ENCODE results near the gene CAMK2G. TPM values are rescaled to one million over a fixed set of nuclear protein-coding genes. Genes with fewer than 3 reads are reported as not detected.
"Not testable (repeated sequence)": the region's sequence is repeated elsewhere in the genome, so short reads cannot be mapped to it uniquely, and the experiment has no call there.

The CAMK2G gene
- total and polyA plus RNA-seq, 5 experiments from 2014 or later: 4.6 to 61.7 (median 6.7) TPM

DNA sequence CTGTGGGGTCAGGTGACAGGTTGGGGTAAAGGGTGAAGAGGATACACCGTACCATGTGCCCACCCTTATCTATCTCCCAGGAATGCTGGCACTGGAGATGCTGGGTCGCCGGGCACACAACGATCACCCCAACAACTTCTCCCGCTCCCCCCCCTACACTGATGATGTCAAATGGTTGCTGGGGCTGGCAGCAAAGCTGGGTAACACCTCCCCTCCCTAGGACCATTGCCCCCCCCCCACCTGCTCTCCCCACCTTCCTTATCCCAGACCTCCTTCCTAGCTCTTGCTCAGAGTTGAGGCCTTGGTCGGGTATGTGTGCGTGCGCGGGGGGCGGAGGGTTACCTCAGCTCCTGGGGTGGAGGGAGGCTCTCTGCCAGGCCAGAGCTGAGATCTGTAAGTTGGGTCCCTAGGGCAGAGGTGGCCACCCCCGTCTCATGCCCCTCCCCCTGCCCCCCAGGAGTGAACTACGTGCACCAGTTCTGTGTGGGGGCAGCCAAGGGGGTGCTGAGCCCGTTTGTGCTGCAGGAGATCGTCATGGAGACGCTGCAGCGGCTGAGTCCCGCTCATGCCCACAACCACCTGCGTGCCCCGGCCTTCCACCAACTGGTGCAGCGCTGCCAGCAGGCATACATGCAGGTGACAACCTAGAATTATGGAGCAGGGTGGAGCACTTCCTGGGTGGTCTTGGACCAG is 73.6 kb downstream of the CAMK2G start:
- no peak overlapping the region for H3K4me3 Mint-ChIP-seq
- peaks cover 8 to 23% (median 12%) of the 10 kb centered on the region in 4 donors for H3K4me1 Mint-ChIP-seq
- ATAC-seq (peak; percentile 11 to 22), DNase-seq (peak in 1 of 10 donors; percentile 63)
- no peaks in the 10 kb centered on the region for H3K27me3 Mint-ChIP-seq
- H3K27ac Mint-ChIP-seq: peak overlapping the region in 4 of 10 donors; percentile 11 to 83 (median 54)
- POLR2A ChIA-PET: interaction anchor here (0.6 to 8.6 kb wide), 4 partner anchors 8 to 68 kb away, joined by 3 to 56 read pairs (median 11); a partner anchor contains a TSS
- peaks cover 0 to 69% (median 4%) of the 10 kb centered on the region in 3 donors for H3K36me3 Mint-ChIP-seq
- H3K9me3 Mint-ChIP-seq: no peaks in the 10 kb centered on the region

DNA sequence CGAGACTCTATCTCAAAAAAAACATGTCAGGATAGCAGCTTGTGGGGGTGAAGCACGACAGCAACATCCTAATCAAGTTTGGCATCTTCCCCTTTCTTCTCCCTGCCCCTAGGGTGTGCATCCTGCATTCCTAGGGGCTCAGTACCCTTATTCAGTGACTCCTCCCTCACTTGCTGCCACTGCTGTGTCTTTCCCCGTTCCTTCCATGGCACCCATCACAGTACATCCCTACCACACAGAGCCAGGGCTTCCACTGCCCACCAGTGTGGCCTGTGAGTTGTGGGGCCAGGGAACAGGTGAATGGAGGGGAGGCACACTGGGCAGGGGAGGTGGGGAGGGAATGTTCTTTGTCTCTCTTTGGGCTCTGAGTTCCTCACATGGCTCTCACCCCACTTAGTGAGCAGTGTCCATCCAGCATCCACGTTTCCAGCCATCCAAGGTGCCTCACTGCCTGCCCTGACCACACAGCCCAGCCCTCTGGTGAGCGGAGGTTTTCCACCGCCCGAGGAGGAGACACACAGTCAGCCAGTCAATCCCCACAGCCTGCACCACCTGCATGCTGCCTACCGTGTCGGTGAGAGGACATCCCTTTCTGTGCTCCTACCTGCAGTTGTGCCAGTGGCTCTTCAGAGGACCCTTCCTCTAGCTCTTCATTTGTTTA is 74.3 kb downstream of the CAMK2G start:
- POLR2A ChIA-PET: interaction anchor here (1.0 to 8.6 kb wide), 3 partner anchors 9 to 28 kb away, joined by 3 to 56 read pairs (median 19); a partner anchor contains a TSS
- no peak overlapping the region for H3K4me3 Mint-ChIP-seq
- H3K36me3 Mint-ChIP-seq: peaks cover 0 to 70% (median 2%) of the 10 kb centered on the region in 3 donors
- DNase-seq: peak in 1 of 10 donors; percentile 53
- H3K27me3 Mint-ChIP-seq: no peaks in the 10 kb centered on the region
- no peaks in the 10 kb centered on the region for H3K9me3 Mint-ChIP-seq
- peaks cover 7 to 18% (median 11%) of the 10 kb centered on the region in 4 donors for H3K4me1 Mint-ChIP-seq
- ATAC-seq: peak in 1 of 2 donors; percentile 11
- peak overlapping the region in 6 of 10 donors; percentile 40 to 83 (median 58) for H3K27ac Mint-ChIP-seq

DNA sequence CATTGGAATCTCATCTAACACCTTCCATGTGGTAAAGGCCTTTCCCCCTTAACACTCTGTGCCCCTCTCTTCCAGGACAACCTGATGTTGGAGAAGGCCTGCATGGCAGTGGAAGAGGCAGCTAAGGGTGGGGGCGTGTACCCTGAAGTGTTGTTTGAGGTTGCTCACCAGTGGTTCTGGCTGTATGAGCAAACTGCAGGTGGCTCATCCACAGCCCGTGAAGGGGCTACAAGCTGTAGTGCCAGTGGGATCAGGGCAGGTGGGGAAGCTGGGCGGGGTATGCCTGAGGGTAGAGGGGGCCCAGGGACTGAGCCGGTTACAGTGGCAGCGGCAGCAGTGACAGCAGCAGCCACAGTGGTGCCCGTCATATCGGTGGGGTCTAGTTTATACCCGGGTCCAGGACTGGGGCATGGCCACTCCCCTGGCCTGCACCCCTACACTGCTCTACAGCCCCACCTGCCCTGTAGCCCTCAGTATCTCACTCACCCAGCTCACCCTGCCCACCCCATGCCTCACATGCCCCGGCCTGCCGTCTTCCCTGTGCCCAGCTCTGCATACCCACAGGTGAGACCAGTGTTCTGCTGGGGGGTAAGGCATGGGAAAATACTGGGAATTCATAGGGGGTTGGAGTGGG is 75.3 kb downstream of the CAMK2G start:
- no peaks in the 10 kb centered on the region for H3K27me3 Mint-ChIP-seq
- POLR2A ChIA-PET: interaction anchor here (3.0 to 8.6 kb wide), 2 partner anchors 10 to 11 kb away, joined by 19 to 56 read pairs; no protein-coding TSS in a partner anchor
- H3K27ac Mint-ChIP-seq: peak overlapping the region in 6 of 10 donors; percentile 37 to 83 (median 52)
- H3K36me3 Mint-ChIP-seq: peaks cover 0 to 70% (median 4%) of the 10 kb centered on the region in 3 donors
- H3K4me3 Mint-ChIP-seq: peak overlapping the region in 1 of 10 donors; percentile 45
- H3K9me3 Mint-ChIP-seq: no peaks in the 10 kb centered on the region
- H3K4me1 Mint-ChIP-seq: peaks cover 6 to 18% (median 11%) of the 10 kb centered on the region in 4 donors
- DNase-seq: peak in 1 of 10 donors; percentile 59
- peak; percentile 31 to 35 for ATAC-seq

DNA sequence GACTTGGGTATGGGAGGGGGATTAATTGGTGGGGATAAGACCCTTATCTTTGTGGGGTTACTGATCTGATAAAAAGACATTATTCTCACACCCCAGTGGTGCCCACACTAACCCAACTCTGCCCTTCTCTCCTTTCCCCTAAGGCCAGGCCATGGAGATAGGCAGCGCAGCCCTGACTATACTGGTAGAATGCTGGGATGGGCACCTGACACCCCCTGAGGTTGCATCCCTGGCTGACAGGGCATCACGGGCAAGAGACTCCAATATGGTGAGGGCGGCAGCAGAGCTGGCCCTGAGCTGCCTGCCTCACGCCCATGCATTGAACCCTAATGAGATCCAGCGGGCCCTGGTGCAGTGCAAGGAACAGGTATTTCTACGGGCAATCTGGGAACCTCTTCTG is 76.3 kb downstream of the CAMK2G start:
- peak overlapping the region in 1 of 10 donors; percentile 24 for H3K4me3 Mint-ChIP-seq
- POLR2A ChIA-PET: interaction anchor here (3.0 to 8.6 kb wide), 2 partner anchors 10 to 11 kb away, joined by 19 to 56 read pairs; no protein-coding TSS in a partner anchor
- ATAC-seq (no peak), DNase-seq (peak in 1 of 10 donors; percentile 10)
- H3K27ac Mint-ChIP-seq: peak overlapping the region in 5 of 10 donors; percentile 9 to 93 (median 38)
- H3K27me3 Mint-ChIP-seq: no peaks in the 10 kb centered on the region
- no peaks in the 10 kb centered on the region for H3K9me3 Mint-ChIP-seq
- H3K4me1 Mint-ChIP-seq: peaks cover 0 to 14% (median 8%) of the 10 kb centered on the region in 4 donors
- peaks cover 0 to 66% (median 4%) of the 10 kb centered on the region in 3 donors for H3K36me3 Mint-ChIP-seq

DNA sequence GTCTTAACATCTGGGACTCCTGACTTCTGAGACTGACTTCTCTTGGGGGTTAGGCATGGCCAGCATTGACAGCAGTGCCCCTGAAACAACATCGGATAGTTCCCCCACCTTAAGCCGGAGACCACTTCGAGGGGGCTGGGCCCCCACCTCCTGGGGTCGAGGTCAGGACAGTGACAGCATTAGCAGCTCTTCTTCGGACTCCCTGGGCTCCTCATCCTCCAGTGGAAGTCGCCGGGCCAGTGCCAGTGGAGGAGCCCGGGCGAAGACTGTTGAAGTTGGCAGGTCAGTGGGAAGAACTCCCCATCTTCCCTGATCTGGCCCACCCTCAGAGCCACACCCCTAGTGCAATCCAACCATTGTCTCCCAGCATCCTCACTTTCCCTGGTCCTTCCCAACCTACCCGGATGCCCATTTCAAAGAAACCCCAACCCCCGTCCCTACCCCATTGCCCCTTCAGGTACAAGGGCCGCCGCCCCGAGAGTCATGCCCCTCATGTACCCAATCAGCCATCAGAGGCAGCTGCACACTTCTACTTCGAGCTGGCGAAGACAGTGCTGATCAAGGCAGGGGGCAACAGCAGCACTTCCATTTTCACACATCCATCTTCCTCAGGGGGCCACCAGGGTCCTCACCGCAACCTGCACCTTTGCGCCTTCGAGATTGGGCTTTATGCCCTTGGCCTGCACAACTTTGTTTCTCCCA is 76.9 kb downstream of the CAMK2G start:
- peak overlapping the region in 1 of 10 donors; percentile 24 for H3K4me3 Mint-ChIP-seq
- peak overlapping the region in 8 of 10 donors; percentile 11 to 93 (median 42) for H3K27ac Mint-ChIP-seq
- POLR2A ChIA-PET: interaction anchor here (8.6 kb wide), 1 partner anchor 11 kb away, joined by 56 read pairs; no protein-coding TSS in a partner anchor
- H3K27me3 Mint-ChIP-seq: no peaks in the 10 kb centered on the region
- DNase-seq (peak in 1 of 10 donors; percentile 50), ATAC-seq (no peak)
- H3K36me3 Mint-ChIP-seq: peaks cover 0 to 65% (median 4%) of the 10 kb centered on the region in 3 donors
- no peaks in the 10 kb centered on the region for H3K9me3 Mint-ChIP-seq
- H3K4me1 Mint-ChIP-seq: peaks cover 0 to 16% (median 7%) of the 10 kb centered on the region in 4 donors

DNA sequence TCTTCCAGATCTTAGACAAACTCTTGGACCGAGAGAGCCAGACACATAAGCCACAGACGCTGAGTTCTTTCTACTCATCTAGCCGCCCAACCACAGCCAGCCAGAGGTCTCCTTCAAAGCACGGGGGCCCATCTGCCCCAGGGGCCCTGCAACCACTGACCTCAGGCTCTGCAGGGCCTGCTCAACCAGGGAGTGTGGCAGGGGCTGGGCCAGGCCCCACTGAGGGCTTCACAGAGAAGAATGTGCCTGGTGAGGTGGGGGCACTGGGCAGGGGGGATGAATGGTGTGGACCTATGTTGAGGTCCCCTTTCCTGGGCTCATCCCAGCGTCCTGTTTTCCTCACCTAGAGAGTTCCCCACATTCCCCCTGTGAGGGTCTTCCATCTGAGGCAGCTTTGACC is 77.6 kb downstream of the CAMK2G start:
- ATAC-seq (no peak), DNase-seq (peak in 1 of 10 donors; percentile 22)
- Mint-ChIP-seq H3K36me3 (peaks cover 0 to 60% (median 4%) of the 10 kb centered on the region in 3 donors), H3K27me3 (no peaks in the 10 kb centered on the region), H3K9me3 (no peaks in the 10 kb centered on the region), H3K27ac (peak overlapping the region in 7 of 10 donors; percentile 15 to 45 (median 29)), H3K4me3 (no peak overlapping the region), H3K4me1 (peaks cover 0 to 16% (median 7%) of the 10 kb centered on the region in 4 donors)
- POLR2A ChIA-PET: interaction anchor here (8.6 kb wide), 1 partner anchor 12 kb away, joined by 56 read pairs; no protein-coding TSS in a partner anchor

DNA sequence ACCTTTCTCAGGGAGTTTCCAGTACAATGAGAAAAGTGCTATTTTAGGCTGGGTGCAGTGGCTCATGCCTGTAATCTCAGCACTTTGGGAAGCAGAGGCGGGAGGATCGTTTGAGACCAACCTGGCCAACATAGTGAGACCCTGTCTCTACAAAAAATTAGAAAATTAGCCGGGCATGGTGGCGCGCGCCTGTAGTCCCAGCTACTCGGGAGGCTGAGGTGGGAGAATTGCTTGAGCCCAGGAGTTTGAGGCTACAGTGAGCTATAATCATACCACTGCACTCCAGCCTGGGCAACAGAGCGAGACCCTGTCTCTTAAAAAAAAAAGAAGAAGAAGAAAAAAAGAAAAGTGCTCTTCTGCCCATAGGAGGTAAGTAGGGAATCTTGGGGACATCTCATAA is 78.3 kb downstream of the CAMK2G start:
- POLR2A ChIA-PET: interaction anchor here (1.1 to 8.6 kb wide), 2 partner anchors 13 to 24 kb away, joined by 3 to 56 read pairs; a partner anchor contains a TSS
- ATAC-seq, H3K27me3 Mint-ChIP-seq, DNase-seq, H3K4me3 Mint-ChIP-seq, H3K9me3 Mint-ChIP-seq: not testable (repeated sequence)
- peak overlapping the region in 6 of 10 donors; percentile 15 to 56 (median 43) for H3K27ac Mint-ChIP-seq
- H3K36me3 Mint-ChIP-seq: peaks cover 0 to 60% (median 8%) of the 10 kb centered on the region in 3 donors
- peaks cover 0 to 12% (median 5%) of the 10 kb centered on the region in 4 donors for H3K4me1 Mint-ChIP-seq

DNA sequence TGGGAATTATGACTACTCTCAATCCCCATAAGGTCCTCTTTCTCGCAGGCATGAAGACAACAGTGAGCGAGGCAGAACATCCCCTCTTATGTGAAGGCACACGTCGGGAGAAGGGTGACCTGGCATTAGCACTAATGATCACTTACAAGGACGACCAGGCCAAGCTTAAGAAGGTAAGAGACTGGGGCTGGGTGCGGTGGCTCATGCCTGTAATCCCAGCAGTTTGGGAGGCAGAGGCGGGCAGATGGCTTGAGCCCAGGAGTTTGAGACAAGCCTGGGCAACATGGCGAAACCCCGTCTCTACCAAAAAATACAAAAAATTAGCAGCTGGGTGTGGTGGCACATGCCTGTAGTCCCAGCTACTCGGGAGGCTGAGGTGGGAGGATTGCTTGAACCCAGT is 78.9 kb downstream of the CAMK2G start:
- peak in 1 of 10 donors; percentile 16 for DNase-seq
- not testable (repeated sequence) for H3K4me1 Mint-ChIP-seq, ATAC-seq, H3K9me3 Mint-ChIP-seq, H3K4me3 Mint-ChIP-seq, H3K27me3 Mint-ChIP-seq
- POLR2A ChIA-PET: interaction anchor here (0.6 to 8.6 kb wide), 5 partner anchors 13 to 1055 kb away, joined by 3 to 56 read pairs (median 3); a partner anchor contains a TSS
- peaks cover 0 to 61% (median 12%) of the 10 kb centered on the region in 3 donors for H3K36me3 Mint-ChIP-seq
- H3K27ac Mint-ChIP-seq: peak overlapping the region in 2 of 10 donors; percentile 4 to 36

DNA sequence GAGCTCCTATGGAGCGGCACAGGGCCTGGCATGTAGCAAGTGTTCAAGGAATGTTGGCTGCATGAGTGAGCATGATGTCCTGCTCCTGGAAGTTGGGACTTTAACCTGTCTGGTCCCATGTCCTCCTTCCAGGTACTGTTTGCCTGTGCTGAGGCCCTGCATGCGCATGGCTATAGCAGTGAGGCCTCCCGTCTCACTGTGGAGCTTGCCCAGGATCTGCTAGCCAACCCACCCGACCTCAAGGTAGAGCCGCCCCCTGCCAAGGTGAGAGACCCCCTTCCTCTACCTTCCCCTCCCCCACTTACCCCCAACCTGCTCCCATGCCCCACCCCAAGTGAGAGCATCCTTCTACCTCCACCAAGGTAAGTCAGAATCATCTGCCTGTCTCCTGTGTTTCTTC is 80.9 kb downstream of the CAMK2G start:
- Mint-ChIP-seq H3K9me3 (no peaks in the 10 kb centered on the region), H3K4me1 (peaks cover 0 to 10% (median 6%) of the 10 kb centered on the region in 4 donors), H3K36me3 (peaks cover 0 to 72% (median 22%) of the 10 kb centered on the region in 3 donors), H3K27ac (peak overlapping the region in 4 of 10 donors; percentile 33 to 68 (median 64)), H3K4me3 (no peak overlapping the region), H3K27me3 (no peaks in the 10 kb centered on the region)
- no peak for ATAC-seq
- POLR2A ChIA-PET: interaction anchor here (1.8 to 8.6 kb wide), 2 partner anchors 15 to 21 kb away, joined by 8 to 56 read pairs; a partner anchor contains a TSS
- DNase-seq: no peak

DNA sequence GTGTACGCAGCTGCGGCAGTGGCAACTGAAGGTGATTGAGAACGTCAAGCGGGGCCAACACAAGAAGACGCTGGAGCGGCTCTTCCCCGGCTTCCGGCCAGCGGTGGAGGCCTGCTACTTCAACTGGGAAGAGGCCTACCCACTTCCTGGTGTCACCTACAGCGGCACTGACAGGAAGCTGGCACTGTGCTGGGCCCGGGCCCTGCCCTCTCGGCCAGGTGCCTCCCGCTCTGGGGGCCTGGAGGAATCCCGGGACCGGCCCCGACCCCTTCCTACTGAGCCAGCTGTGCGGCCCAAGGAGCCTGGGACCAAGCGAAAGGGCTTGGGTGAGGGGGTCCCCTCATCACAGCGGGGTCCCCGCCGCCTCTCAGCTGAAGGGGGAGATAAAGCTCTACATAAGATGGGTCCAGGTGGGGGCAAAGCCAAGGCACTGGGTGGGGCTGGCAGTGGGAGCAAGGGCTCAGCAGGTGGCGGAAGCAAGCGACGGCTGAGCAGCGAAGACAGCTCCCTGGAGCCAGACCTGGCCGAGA is 82.4 kb downstream of the CAMK2G start:
- Mint-ChIP-seq H3K4me3 (no peak overlapping the region), H3K36me3 (peaks cover 0 to 64% (median 22%) of the 10 kb centered on the region in 3 donors), H3K4me1 (peaks cover 0 to 21% (median 11%) of the 10 kb centered on the region in 4 donors), H3K9me3 (no peaks in the 10 kb centered on the region), H3K27ac (no peak overlapping the region), H3K27me3 (no peaks in the 10 kb centered on the region)
- POLR2A ChIA-PET: interaction anchor here (0.6 to 2.9 kb wide), 3 partner anchors 11 to 131 kb away, joined by 5 to 11 read pairs (median 8); partner anchors contain the start of gene CHCHD1
- DNase-seq: no peak
- no peak for ATAC-seq
